ENCODE measurements around the gene CUX1.
"Not testable (repeated sequence)": the region's sequence is repeated elsewhere in the genome, so short reads cannot be mapped to it uniquely, and the experiment has no call there.

CUX1 gene

DNA sequence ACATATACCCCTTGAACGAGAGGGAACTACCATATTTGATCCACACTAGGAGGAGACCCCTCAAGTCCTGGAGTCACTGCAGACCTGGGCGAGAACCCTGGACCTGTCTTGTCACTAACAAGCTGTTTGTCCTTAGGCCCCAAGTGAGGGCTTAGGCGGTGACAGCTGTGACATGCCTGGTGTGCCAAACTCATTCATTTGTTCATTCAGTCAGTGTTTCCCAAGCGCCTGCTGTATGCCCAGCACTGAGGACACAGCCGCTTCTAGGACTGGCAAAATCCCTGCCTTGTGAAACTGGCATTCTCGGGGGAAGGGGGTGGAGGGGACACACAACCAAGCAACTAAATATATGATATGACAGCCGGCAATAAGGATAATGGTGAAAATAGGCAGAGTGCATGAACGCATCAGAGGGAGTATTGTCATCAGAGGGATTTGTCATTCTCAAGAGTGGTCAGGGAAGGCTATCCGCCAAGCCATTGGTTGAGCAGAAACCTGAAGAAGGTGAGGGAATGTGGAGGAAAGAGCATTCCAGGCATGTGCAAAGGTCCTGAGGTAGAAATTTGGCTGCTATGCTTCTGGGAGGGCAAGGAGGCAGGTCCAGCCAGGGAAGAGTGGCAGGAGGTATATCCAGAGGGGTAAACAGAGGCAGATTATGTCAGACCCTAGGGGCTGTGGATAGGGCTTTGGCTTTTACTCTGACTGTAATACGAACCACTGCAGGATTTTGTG lies 480.2 kb downstream of the CUX1 start:
- no peak for DNase-seq

DNA sequence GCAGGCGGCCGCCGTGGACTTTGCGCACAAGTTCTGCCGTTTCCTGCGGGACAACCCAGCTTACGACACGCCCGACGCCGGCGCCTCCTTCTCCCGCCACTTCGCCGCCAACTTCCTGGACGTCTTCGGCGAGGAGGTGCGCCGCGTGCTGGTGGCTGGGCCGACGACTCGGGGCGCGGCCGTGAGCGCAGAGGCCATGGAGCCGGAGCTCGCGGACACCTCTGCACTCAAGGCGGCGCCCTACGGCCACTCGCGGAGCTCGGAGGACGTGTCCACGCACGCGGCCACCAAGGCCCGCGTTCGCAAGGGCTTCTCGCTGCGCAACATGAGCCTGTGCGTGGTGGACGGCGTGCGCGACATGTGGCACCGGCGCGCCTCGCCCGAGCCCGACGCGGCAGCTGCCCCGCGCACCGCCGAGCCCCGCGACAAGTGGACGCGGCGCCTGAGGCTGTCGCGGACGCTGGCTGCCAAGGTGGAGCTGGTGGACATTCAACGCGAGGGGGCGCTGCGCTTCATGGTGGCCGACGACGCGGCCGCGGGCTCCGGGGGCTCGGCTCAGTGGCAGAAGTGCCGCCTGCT lies 483.3 kb downstream of the CUX1 start:
- DNase-seq: no peak

DNA sequence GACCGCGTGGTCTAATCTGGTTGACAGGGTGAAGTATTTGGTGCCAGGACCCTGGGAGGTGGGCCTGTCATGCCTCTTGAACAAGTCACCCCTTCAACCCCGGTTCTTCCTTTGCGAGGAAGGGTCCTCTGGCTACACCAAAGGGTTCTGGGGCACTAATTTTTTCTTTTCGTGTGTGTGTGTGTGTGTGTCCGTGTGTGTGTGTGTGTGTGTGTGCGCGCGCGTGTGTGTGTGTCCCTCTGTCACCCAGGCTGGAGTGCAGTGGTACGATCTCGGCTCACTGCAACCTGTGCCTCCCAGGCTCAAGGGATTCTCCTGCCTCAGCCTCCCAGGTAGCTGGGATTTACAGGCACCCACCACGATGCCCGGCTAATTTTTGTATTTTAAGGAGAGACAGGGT lies 483.9 kb downstream of the CUX1 start:
- DNase-seq: not testable (repeated sequence)

DNA sequence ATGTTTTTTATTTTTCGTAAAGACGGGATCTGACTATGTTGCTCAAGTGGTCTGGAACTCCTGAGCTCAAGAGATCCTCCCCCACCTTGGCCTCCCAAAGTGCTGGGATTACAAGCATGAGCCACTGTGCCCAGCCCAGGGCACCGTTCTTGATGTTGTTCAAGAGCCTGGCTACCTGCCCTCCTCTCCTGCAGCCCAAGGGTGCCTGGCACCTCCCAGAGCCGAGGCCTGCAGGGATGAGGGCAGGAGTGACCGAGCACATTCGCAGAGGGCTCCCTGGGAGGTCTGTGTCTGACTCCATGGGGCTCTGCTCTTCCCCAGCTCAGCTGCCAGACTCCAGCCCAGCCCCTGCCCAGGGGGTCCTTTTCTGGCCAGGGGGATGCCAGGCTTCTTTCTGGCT lies 484.6 kb downstream of the CUX1 start:
- no peak for DNase-seq

DNA sequence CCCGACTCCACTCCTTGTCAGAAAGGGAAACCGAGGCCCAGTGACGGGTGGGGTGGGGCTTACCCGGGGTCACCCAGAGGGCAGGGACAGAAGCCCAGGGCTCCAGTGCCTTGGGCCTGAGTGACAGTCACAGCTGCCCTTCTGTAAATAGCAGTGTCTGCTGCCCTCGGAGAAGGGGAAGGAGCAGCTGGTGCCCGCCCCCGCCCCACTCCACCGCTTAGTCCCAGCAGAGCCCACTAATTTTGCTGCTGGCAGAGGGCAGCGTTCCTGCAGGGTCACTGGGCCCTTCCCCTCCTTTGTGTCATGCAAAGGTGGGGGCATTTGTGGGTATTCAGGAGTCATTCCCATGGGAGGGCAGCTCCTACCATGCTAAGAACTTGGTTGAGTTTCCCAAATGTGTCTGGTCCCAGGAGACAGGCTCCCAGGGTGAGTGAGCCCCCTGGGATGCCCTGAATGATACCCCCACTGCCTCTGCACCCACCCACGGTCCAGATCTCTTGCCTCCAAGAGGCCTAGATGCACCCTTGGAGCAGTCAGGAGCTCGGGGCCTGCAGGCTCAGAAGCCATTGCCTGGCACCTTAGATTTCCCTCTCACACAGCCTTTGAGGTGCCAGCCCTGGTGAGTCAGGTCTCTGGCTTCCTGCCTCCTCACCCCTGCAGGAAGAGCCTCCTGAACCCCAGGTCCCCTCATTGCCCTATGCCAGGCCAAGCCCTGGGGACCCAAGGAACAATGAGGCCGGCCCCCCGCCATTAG lies 486.4 kb downstream of the CUX1 start:
- DNase-seq: no peak

DNA sequence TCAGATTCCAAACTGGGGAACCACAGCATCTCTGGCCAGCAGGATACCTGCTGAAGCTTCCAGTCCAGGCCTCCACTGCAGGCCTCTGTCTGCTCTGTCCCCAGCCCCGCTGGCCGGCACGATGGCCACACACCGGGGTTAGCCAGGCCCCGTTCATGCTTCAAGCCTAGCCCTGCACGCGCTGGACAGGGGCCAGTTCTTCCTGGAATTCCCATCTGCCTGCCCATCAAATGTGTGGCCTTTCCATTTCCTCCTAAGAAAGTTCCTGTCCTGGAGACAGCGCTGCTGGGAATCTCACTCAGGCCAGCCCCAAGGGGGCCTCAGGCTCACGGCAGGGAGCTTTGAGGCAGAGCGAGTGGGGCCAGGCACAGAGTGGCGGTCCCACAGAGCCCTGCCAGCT lies 487.2 kb downstream of the CUX1 start:
- DNase-seq: no peak

DNA sequence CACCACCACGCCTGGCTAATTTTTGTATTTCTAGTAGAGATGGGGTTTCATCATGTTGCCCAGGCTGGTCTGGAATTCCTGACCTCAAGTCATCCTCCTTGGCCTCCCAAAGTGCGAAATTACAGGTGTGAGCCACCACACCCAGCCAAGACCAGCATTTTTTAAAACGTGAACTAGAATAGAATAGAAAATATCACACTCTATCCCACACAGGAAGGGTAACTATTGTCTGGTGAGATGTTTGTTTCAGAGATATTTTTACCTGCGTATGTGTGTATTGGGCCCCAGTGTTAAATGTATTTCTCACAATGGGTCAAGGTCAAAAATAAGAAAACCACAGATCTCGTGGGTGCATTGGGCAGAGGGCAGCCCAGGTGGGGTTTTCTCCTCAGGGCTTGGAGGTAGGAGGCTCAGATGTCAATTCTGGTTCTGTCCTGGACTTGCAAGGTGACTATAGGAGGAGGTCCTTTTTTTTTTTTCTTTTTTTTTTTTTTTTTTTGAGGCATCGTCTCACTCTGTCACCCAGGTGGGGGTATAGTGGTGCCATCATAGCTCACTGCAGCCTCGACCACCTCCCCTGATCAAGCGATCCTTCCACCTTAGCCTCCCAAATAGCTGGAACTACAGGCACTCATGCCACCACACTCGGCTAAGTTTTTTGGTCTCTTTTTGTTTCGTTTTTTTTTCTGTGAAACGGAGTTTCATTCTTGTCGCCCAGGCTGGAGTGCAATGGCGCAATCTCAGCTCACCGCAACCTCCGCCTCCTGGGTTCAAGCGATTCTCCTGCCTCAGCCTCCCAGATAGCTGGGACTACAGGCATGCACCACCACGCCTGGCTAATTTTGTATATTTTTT lies 488.2 kb downstream of the CUX1 start:
- DNase-seq: no peak

DNA sequence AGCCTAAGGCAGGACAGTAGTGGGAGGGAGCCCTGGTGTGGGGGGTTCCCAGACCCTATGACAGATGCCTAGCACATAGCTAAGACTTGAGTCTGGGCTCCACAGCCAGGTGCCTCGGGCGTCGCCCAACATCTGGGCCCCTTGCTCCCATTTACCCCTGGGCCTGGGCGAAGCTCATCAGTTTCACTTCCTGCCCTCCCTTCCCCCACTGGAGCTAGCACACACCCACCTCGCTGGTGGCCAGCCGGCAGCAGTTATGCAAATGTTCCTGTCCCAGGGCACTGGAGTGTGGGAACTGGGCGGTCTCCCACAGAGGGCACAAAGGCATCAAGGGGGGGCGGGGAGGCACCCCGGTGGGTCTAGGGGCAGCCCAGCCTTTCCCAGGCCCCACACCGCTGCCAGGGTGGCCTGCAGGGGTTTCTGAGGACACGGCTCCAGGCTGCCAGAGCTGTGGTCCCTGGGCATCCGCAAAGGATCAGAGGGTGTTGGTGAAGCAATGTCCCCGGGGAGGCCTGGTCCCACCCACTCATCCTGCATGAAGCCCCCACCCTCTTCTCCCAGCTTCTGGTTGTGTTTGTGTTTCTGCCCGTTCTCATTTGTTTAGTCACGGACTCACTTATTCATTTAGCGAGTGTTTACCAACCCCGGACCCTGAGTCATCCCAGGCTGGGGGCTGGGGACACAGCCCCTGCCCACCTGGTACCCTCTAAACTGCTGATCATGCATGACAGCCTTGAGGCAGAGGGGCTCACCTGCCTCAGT lies 489.7 kb downstream of the CUX1 start:
- no peak for DNase-seq

DNA sequence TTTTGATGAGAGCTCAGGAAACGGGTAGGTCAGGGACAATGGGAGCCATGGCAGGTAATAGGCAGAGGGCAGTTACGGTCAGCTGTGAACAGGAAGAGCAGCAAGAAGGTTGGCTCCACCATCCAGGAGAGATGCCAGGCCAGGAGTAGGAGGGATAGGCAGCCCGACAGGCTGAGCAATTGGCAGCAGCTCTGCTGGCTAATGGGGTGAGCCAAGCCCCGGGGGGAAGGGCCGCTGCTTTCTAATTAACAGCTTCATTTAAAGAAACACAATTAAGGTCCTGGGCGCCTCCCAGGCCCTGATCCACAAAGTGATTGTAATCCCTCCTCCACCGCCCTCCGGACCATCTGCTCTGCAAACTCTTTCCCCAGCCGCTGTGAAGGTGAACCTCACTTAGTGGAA lies 493.0 kb downstream of the CUX1 start:
- DNase-seq: no peak

DNA sequence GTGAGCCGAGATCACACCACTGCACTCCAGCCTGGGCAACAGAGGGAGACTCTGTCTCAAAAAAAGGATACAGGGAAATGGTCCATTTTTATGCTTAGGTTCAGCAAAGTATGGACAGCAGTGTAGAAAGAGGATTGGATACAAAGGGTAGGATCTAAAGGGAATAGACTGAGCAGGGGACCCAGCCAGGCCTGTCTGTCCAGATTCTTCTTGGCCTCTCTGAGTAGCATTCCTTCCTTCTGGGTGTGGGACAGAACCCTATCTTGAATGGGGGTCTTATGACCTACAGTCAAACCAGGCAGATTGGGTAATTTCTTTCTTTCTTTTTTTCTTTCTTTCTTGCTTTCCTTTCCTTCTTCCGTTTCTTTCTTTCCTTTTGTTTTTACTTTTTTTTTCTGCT lies 494.9 kb downstream of the CUX1 start:
- DNase-seq: no peak

DNA sequence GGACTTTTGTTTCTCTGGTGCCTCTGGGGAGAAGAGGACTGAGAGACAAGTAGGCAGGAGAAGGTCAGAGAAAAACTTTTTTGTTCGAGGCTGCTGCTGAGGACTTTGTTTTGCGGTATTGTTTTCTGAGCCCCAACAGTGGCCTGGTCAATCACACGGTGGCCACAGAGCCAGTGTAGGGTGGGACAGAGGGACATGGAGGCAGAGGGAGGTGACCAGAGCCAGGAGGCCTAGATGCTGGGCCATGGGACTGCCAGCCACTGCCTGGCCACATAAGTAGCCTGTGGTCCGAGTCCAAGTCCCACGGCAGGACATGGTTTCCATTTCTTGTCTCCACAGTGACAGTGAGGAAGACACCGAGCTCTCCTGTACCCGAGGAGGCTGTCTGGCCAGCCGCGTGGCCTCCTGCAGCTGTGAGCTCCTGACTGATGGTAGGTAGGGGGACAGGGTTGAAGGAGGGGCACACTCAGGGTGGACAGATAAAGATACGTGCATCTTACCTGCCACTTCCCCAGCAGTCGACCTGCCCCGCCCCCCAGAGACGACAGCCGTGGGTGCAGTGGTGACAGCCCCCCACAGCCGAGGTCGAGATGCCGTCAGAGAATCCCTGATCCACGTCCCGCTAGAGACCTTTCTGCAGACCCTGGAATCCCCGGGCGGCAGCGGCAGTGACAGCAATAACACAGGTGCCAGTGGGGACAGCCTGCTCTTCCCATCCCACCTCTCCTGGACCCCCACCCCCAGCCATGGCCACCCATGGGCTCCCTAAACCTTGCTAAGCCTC lies 496.8 kb downstream of the CUX1 start:
- no peak for DNase-seq

DNA sequence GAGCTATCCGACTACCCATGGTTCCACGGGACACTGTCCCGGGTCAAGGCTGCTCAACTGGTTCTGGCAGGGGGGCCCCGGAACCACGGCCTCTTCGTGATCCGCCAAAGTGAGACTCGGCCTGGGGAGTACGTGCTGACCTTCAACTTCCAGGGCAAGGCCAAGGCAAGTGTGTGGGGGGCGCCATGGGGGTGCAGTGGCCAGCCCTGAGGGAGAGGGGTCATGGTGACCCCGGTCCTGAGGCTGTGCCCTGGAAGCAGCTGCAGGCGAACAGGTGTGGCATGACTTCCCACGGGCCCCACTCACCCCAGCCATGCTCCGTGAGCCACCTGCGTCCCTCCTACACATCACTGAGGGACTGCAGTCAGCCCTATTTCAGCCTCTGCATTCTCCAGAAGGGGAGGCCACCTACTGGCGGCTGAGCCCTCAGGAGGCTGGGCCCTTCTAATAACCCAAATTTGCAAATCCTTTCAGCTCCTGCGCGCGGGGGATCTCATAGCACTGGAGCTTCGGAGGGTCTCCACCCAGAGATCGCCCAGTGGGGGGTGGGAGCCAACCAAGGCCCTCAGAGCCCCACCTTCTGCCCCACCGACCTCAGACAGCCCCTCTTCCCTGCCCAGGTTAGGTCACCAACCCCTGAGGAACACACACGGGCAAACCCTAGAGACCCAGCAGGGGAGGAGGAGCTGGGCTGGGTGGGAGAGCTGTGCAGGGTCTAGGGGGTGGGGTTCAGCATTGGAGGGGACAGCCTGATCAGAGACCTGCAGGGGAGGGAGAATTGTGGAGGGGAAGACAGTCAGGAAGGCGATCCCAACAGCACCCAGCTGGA lies 500.0 kb downstream of the CUX1 start:
- DNase-seq: no peak

DNA sequence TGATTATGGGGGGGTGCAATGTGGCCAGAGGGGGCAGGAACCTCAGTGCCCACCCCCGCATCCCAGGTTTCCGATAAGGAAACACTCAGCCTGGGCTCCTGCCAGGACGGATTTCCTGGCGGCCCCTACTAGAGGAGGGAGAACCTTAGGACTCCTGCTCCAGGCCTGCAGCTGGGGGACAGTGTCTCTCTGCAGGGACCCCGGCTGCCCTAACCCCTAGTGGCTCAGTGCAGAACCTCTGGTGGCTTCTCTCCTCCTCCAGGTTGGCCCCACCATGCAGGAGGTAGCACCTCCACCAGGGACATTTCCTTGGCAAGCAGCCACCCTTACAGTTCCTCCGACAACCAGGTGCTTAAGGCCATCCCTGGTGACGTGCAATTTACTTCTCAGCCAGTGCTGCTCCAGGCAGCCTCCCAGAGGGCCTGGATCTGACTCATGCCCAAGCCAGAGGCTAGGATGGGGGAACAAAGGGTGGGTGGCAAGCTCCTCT lies 501.1 kb downstream of the CUX1 start:
- DNase-seq: no peak

DNA sequence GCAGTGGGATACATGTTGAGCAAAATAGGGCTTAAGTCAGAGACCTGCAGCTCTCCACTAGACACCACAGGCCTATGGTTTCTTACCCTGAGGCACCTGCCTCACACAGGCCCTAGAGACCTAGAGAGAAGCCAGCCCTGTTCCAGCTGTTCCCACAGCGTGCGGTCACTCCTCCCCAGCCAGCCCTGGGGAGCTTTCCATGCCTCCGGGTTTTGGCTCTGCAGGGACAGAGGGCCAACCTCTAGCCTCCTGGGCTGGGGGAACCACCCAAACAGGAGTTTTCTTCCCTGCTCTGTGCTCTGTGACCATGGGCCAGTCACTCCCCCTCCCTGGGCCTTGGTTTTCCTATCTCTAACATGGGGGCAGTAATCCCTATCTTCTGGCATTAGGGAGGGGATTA lies 502.2 kb downstream of the CUX1 start:
- no peak for DNase-seq

DNA sequence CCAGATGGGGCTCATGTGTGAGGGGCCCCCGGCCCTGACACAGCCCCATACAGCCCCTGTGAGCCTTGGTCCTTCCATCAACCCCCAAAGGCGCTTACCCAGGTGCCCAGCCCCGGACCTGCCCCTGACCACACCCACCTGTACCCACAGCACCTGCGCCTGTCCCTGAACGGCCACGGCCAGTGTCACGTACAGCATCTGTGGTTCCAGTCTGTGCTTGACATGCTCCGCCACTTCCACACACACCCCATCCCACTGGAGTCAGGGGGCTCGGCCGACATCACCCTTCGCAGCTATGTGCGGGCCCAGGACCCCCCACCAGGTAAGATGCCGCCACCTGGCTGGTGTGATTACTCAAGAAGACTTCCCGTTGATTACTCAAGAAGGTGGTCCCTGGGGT lies 502.8 kb downstream of the CUX1 start:
- no peak for DNase-seq

DNA sequence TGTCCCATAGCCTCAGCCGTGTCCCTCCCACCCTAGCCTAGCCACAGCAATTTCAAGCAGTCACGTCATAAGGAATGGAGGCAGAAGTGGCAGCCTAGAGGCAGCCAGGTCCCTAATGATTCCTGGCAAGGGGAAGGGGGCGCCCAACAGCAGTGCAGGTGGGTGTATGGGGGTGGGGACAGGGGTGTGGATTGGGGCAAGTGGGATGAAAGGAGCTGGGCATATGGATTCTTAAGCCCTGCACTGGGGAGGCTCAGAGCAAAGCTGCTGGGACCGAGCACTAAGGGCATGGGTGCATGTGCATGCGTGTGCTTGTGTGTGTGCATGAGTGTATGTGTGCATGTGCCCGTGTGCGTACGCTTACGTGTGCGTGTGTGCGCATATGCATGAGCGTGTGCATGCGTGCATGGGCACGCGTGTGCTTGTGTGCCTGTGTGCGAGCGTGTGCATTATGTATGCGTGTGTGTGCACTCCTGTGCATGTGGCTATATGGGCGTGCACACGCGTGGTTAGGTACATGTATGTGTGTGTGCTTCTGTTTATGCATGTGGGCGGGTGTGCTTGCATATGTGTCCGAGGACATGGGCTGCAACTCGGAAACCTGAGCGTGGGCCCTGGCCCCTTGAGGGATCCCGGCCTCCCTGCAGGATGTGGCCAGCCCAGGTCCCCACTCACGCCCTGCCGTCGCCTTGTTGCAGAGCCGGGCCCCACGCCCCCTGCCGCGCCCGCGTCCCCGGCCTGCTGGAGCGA lies 503.4 kb downstream of the CUX1 start:
- no peak for DNase-seq

DNA sequence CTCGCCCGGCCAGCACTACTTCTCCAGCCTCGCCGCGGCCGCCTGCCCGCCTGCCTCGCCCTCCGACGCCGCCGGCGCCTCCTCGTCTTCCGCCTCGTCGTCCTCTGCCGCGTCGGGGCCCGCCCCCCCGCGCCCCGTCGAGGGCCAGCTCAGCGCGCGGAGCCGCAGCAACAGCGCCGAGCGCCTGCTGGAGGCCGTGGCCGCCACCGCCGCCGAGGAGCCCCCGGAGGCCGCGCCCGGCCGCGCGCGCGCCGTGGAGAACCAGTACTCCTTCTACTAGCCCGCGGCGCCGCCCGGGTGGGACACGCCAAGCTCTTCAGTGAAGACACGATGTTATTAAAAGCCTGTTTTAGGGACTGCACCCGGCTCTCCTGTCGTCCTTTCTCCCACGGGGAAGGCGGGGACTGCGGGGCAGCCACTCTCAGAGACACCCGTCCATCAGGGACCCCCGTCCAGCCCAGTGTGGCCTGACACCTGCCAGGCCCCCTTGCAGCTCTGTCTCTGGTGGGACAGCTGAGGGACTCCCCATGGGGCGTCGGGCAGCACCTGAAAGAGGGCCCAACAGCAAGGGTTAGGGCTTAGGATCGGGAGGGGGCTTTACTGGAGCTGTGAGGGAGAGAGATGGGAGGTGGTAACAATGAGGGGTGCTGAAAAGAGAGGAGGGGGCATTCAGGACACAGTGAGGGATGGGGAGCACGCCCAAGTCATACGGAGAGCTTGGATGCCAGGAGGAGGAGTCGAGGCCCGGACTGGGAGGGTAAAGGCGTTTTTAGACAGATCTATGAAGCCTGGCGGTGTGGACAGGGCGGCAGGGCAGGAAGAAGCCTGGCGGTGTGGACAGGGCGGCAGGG lies 504.1 kb downstream of the CUX1 start:
- no peak for DNase-seq

DNA sequence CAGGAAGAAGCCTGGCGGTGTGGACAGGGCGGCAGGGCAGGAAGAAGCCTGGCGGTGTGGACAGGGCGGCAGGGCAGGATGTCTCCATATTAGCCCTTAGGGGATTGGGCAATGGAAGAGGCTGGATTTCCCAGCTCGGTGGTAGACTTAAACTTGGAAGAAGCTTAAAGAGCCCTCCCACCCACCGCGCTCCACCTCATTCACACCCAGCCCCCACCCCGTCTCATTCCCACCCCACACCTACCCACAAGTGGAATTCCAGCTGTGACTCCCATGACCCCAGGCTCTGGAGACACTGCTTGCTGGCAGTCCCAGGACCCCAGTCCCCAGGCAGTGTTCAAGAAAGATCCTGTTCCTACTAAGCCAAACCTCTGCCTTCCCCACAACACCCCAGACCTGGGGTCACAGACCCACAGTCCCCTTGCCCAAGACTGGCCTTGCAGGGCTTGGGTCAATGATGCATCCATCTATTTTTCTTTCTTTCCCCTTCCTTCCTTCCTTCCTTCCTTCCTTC lies 504.8 kb downstream of the CUX1 start:
- no peak for DNase-seq

DNA sequence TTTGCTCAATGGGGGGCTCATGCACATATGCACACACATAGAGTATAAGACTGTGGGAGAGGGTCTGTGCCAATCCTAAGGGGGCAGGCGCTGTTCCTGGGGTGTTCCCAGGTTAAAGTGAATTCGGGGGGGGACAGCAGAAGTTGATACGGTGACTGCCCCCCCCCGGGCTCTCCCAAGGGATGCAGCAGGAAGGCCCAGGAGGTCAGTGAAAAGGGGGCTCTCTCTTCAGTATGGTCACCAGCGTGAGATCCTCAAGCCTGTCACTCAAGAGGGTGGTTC lies 506.4 kb downstream of the CUX1 start:
- DNase-seq: no peak
